GM12891 (cell line): ENCODE results near the gene KIFC3.

ENCODE experiments used
- POLR2A ChIP-seq: IDR thresholded peaks from 2 replicates; pipeline ENCODE4 v1.6.1; 2011; ENCODE audit warnings: low read depth, low read length, control low read depth
- POLR2AphosphoS5 ChIP-seq: IDR thresholded peaks from 2 replicates; pipeline ENCODE4 v1.6.1; 2011; ENCODE audit warnings: low read depth, low read length, control low read depth
- SPI1 ChIP-seq: IDR thresholded peaks from 2 replicates; pipeline ENCODE4 v1.6.1; 2011; ENCODE audit warnings: low read depth, low read length, control low read depth
- TAF1 ChIP-seq: IDR thresholded peaks from 2 replicates; pipeline ENCODE4 v1.6.1; 2011; ENCODE audit warnings: low read depth, low read length, control low read depth

- TF ChIP-seq POLR2AphosphoS5, result no peak
- no peak for TF ChIP-seq POLR2A
- no peak for TF ChIP-seq TAF1
- no peak for TF ChIP-seq SPI1
These were observed 6.8 kb downstream of the KIFC3 start for GRCh38 chr16:57795431-57795878.
